H1 (cell line): ENCODE measurements around the gene C5.

ENCODE experiments used
- EZH2 ChIP-seq: fragments of 200-600 bp; sonication (generic); IDR thresholded peaks from 2 replicates; pipeline ENCODE4 v1.7.1; 2012; ENCODE audit warnings: low read depth, mild to moderate bottlenecking, moderate library complexity, low read length, inconsistent platforms; ENCODE audit not compliant: severe bottlenecking
- POLR2A ChIP-seq, 2 experiments: IDR thresholded peaks; 1 replicate in 1 of 2; 2 replicates in 1 of 2; pipeline ENCODE4 v1.6.1; 2011; ENCODE audit warnings: low read depth in 2 of 2, low read length in 2 of 2, mild to moderate bottlenecking in 2 of 2; ENCODE audit errors: control extremely low read depth in 1 of 2
- POLR2AphosphoS5 ChIP-seq: IDR thresholded peaks from 2 replicates; pipeline ENCODE4 v1.6.1; 2011; ENCODE audit warnings: low read depth, low read length
- RAD21 ChIP-seq, 2 experiments: IDR thresholded peaks in 1 of 2; conservative IDR thresholded peaks in 1 of 2; 2 replicates each; pipeline ENCODE4 v1.6.1; 2011; ENCODE audit warnings: low read depth in 2 of 2, low read length in 2 of 2, improper control_type of control experiment in 1 of 2, inconsistent platforms in 1 of 2, mild to moderate bottlenecking in 1 of 2, moderate library complexity in 1 of 2
- SP1 ChIP-seq: IDR thresholded peaks from 2 replicates; pipeline ENCODE4 v1.6.1; 2011; ENCODE audit warnings: low read depth, low read length
- SP4 ChIP-seq: IDR thresholded peaks from 2 replicates; pipeline ENCODE4 v1.6.1; 2012; ENCODE audit warnings: low read length, inconsistent platforms
- TF ChIP-seq, protein P1 (sequence below), 3 experiments: IDR thresholded peaks; 1 replicate in 2 of 3; 2 replicates in 1 of 3; pipeline versions ENCODE4 v1.5.1 to v1.6.1; 2011; ENCODE audit warnings: low read length in 3 of 3, mild to moderate bottlenecking in 3 of 3, inconsistent platforms in 2 of 3, low read depth in 1 of 3, moderate library complexity in 1 of 3; ENCODE audit not compliant: insufficient read depth in 1 of 3; ENCODE audit errors: control extremely low read depth in 1 of 3
- TF ChIP-seq, protein P2 (sequence below): IDR thresholded peaks from 2 replicates; pipeline ENCODE4 v1.6.1; 2011; ENCODE audit warnings: low read length, improper control_type of control experiment

DNA sequence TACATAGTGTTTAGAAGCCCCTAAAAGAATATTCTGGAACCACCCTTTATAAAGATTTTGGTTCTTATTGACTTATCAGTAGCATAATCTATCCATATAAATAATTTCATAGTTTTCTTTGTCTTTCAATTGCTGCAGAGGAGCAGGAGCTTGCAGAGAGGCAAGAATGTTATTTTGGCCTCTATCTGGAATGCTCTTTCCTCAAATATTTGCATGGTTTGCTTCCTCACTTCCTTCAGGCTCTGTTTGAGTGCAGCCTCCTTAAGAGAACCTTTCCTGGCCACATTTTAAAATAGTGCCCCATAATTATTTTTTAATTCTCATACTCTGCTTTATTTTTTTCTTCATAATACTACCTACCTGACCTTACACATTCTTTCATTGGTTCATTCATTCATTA, 1.5 kb downstream of the C5 start:
- TF ChIP-seq, protein P1, sequence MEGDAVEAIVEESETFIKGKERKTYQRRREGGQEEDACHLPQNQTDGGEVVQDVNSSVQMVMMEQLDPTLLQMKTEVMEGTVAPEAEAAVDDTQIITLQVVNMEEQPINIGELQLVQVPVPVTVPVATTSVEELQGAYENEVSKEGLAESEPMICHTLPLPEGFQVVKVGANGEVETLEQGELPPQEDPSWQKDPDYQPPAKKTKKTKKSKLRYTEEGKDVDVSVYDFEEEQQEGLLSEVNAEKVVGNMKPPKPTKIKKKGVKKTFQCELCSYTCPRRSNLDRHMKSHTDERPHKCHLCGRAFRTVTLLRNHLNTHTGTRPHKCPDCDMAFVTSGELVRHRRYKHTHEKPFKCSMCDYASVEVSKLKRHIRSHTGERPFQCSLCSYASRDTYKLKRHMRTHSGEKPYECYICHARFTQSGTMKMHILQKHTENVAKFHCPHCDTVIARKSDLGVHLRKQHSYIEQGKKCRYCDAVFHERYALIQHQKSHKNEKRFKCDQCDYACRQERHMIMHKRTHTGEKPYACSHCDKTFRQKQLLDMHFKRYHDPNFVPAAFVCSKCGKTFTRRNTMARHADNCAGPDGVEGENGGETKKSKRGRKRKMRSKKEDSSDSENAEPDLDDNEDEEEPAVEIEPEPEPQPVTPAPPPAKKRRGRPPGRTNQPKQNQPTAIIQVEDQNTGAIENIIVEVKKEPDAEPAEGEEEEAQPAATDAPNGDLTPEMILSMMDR (IDR thresholded peaks at IDR 0.05; ENCODE audit: control extremely low read depth in 1 of 3, insufficient read depth in 1 of 3, low read depth in 1 of 3, low read length in 3 of 3) = no peak
- TF ChIP-seq POLR2A (IDR thresholded peaks at IDR 0.05; ENCODE audit: control extremely low read depth in 1 of 2, low read depth in 2 of 2, low read length in 2 of 2) (no peak), SP1 (no peak), EZH2 (no peak), SP4 (no peak), POLR2AphosphoS5 (no peak), RAD21 (IDR thresholded peaks at IDR 0.05 in 1 of 2, conservative IDR thresholded peaks at IDR 0.05 in 1 of 2; ENCODE audit: low read depth in 2 of 2, low read length in 2 of 2) (no peak)
- TF ChIP-seq, protein P2, sequence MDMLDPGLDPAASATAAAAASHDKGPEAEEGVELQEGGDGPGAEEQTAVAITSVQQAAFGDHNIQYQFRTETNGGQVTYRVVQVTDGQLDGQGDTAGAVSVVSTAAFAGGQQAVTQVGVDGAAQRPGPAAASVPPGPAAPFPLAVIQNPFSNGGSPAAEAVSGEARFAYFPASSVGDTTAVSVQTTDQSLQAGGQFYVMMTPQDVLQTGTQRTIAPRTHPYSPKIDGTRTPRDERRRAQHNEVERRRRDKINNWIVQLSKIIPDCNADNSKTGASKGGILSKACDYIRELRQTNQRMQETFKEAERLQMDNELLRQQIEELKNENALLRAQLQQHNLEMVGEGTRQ = no peak
